Esophagus squamous epithelium (tissue), 4 donors: ENCODE results near the gene SH3GLB2.

Experiments
- POLR2A ChIP-seq, 4 donors: fragments of 450-650 bp; IDR thresholded peaks; one replicate each; pipeline ENCODE4 v1.6.1; 2017; ENCODE audit warnings: antibody characterized with exemption in 4 of 4, mild to moderate bottlenecking in 4 of 4, moderate library complexity in 3 of 4
- TF ChIP-seq, protein P1 (sequence below), 6 experiments: fragments of 450-650 bp in 4 of 6; fragments of 200-600 bp in 2 of 6; sonication (generic) in 2 of 6; IDR thresholded peaks; one replicate each; pipeline ENCODE4 v1.5.1; 2016 to 2019; ENCODE audit warnings: antibody characterized with exemption in 6 of 6, mild to moderate bottlenecking in 4 of 6, moderate library complexity in 4 of 6

DNA sequence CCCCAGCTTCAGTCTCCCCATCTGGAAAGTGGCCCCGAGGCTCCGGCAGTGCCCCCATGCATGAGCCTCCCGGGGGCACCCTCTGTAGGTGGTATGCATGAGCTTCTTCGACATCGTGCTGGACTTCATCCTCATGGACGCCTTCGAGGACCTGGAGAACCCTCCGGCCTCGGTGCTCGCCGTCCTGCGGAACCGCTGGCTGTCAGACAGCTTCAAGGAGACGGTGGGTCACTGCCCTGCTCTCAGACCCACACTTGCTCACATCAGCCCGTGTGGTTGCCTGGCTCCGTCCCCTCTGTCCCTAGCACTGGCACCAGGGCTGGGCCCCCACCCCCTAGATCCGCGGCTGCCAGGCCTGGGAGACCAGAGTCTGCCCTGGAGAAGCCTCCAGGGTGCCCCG is 40.0 kb upstream of the SH3GLB2 start:
- TF ChIP-seq, protein P1, sequence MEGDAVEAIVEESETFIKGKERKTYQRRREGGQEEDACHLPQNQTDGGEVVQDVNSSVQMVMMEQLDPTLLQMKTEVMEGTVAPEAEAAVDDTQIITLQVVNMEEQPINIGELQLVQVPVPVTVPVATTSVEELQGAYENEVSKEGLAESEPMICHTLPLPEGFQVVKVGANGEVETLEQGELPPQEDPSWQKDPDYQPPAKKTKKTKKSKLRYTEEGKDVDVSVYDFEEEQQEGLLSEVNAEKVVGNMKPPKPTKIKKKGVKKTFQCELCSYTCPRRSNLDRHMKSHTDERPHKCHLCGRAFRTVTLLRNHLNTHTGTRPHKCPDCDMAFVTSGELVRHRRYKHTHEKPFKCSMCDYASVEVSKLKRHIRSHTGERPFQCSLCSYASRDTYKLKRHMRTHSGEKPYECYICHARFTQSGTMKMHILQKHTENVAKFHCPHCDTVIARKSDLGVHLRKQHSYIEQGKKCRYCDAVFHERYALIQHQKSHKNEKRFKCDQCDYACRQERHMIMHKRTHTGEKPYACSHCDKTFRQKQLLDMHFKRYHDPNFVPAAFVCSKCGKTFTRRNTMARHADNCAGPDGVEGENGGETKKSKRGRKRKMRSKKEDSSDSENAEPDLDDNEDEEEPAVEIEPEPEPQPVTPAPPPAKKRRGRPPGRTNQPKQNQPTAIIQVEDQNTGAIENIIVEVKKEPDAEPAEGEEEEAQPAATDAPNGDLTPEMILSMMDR (IDR thresholded peaks at IDR 0.05) = no peak
- TF ChIP-seq POLR2A (IDR thresholded peaks at IDR 0.05) = no peak
